CMK (cell line): Measurements from ENCODE around the gene DRG2.

Source experiments
- DNase-seq: peaks from one replicate; pipeline ENCODE4 v3.0.0-alpha.2; 2010; ENCODE audit warnings: low read depth

The DRG2 gene, protein sequence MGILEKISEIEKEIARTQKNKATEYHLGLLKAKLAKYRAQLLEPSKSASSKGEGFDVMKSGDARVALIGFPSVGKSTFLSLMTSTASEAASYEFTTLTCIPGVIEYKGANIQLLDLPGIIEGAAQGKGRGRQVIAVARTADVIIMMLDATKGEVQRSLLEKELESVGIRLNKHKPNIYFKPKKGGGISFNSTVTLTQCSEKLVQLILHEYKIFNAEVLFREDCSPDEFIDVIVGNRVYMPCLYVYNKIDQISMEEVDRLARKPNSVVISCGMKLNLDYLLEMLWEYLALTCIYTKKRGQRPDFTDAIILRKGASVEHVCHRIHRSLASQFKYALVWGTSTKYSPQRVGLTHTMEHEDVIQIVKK

DNA sequence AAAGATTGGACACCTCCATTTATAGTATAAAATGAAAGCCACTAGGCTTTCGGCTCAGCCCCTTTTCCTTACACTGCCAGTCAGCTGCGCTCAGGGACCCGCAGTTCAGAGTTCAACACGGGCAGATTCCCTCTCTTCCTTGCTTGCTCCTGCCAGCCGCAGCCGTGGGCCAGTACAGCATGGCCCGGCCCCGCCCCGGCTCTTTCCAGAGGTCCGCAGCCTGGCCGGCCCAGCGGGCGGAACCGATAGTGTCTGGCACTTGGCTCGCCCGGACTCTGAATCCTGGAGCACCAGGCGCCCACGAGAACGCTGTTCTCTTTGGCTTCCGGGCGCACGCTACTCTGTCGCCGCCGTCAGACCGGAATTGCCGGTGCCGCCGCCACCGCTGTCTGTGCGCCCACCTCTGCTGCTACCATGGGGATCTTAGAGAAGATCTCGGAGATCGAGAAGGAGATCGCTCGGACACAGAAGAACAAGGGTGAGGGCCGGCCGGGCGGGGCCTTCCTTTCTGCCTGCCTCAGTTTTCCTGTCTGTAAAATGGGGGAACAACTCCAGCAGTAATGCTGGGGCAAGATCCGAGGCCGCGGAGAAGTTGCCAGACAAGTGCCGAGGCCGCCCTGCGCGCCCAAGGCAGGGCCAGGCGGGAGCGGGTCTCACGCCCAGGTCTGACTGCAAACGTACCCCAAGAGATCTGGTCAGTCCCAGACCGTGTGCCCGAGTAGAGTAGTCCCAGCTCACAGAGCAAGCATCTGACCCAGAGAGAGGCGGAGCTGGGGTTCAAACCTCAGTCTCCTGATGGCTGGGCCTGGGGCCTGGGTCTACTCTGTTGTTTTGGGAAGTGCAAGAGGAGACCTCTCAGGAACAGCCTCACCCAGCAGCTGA is at the start of gene DRG2:
Gene DRG2, plus strand, starts transcription at position 339 of the 882 bp plus-strand sequence. Its CDS starts 76 bp downstream, at position 415.
- DNase-seq = peak; percentile 86

- no peak for DNase-seq
Observed at GRCh38 chr17:18038149-18038850, 49.4 kb upstream of the DRG2 start.

GRCh38 chr17:18038861-18039534 is 48.8 kb upstream of the DRG2 start, which contains the start of the genes ATPAF2 and GID4:
Gene ATPAF2, minus strand, starts transcription at chr17:18039168. Its CDS starts 155 bp downstream, at chr17:18039013.
Gene GID4, plus strand, starts transcription at chr17:18039408. Its CDS starts 57 bp downstream, at chr17:18039465.
- peak; percentile 99 for DNase-seq

DNA sequence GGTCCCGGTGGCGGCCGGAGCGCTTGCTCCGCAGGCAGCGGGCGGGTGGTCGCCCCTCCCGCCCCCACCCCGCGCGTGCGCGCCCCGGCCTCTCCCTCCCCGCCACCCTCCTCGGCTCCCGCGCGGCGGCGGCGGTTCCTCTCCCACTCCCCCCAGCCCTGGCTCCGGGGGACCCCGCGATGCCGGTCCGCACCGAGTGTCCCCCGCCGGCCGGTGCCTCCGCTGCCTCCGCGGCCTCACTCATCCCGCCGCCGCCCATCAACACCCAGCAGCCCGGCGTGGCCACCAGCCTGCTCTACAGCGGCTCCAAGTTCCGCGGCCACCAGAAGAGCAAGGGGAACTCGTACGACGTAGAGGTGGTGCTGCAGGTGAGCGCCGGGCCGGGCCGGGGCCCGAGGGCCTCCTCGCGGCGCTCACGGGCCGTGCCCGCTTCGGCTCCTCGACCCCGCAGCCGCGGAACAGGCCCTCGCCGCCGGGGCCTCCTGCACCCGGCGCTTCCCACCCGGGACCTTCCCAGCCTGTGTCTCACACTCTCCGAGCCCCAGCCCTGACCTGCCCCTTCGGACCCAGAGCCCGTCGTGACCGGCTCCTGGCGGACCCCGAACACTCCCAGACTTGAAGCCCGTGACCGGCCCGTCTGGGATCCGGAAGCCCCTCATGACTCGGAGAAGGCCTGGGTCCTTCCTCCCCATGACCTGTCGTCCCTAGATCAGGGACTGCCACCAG is 48.0 kb upstream of the DRG2 start:
- DNase-seq = no peak

DNA sequence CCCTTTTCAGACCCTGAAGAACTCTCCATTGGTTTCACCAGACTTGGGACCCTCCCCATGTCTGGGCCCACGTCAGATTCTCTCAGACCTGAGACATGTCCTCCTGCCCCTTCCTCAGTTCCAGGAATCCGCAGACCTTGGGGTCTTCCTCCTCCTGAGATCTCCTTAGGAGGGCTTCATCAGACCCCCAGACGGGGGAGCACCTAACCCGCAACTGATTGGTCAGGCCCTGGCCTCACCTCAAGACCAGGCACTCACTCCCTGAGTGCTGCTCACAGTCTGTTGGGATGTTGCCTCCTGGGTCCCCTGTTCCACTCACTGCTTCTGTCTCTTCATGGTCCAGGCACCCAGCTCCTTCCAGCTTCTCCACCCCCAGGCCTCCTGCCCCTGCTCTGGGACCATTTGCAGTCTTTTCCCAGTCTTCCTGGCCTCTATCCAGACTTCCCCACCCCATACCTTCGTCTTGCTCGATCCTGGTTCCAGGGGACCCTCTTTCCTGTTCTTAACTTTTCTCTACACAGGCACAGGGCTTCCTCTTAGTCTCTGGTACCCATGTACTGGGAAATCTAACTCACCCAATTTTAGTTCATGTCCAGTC is 47.4 kb upstream of the DRG2 start:
- DNase-seq = no peak

DNA sequence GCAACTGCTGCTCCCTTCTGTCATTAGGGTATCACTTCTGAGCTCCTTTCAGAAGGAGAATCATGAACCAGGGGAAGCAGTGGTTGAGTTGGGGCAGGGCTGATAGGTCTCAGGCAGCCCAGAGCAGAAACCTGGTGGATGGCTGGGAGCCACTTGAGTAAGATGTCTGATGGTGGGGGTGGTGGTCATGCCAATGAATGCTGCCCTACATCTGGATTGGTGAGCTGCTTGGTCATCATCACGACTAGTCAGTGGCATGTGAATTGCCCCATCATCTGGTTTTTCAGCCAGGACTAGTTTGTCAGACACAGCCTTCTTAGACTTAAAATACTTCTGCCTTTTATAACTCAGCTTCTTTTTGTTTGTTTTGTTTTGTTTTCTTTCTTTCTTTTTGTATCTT is 46.0 kb upstream of the DRG2 start:
- DNase-seq = no peak

DNA sequence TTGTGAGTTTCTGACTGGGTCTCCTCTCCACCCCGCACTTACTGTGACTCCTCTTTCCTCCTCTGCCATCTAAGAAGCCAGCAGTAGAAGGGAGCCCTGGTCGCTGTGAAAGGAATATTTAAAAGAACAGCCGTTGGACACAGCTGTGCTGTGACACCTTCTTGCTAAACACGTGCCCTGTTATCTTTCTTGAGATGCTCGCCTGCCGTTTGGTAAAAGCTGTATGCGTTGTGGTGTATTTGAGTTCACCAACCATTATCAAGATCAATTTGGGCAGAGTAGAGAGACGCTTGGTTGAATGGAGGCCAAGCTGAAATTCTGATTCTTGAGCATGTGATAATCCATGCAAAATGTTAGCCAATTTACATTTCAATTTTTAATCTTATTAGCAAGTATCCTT is 44.8 kb upstream of the DRG2 start:
- DNase-seq = no peak

GRCh38 chr17:18043491-18043890 is 44.3 kb upstream of the DRG2 start:
- no peak for DNase-seq

DNA sequence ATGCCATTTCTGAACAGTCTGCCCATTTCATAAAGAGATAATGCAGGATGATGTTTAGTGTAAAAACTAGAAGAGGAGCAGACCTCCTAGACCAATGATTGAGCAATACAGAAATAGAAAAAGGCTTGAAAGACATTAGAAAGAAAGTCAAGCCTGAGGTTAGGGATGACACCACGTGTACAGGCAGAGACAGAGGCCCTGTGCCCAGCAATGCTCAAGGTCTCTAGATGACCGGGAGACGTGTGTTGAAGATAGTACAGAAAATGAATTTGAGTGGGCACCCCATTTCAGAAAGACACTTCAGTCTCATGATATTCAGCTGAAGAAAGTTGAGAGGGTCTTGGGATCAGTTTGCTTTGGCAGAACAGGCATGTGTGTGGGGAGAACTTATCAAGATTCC is 43.1 kb upstream of the DRG2 start:
- no peak for DNase-seq

GRCh38 chr17:18045691-18046350 is 41.9 kb upstream of the DRG2 start:
- DNase-seq = no peak

DNA sequence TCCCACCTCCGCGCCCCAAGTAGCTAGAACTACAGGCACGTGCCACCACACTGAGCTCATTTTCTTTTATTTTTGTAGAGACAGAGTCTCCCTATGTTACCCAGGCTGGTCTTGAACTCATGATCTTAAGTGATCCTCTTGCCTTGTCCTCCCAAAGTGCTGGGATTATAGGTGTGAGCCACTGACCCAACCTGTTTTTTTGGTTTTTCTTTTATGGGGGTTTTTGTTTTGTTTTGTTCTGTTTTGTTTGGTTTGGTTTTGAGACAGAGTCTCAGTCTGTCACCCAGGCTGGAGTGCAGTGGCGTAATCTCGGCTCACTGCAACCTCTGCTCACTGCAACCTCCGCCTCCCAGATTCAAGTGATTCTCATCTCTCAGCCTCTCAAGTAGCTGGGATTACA is 32.2 kb upstream of the DRG2 start:
- no peak for DNase-seq

- no peak for DNase-seq
Observed at GRCh38 chr17:18056214-18056613, 31.5 kb upstream of the DRG2 start.

DNA sequence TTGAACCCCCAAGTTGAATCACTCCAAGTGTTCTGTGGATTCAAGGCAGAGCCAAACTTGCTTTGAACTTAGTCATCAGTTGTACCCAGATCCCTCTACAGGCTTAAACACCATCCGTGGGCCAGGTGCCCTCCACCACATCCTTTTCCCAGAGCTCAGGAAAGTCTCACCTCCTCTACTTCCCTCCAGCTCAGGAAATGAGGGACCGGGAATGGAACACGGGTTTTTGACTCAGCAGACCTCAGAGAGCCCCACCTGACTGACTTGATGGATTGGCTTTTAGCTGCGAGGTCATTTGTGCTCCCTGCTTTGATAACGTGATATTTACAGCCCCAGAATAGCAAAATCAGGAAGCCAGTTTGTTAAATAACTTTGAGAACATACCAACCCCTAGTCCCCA is 28.5 kb upstream of the DRG2 start:
- no peak for DNase-seq

GRCh38 chr17:18064053-18064452 is 23.7 kb upstream of the DRG2 start:
- no peak for DNase-seq

DNA sequence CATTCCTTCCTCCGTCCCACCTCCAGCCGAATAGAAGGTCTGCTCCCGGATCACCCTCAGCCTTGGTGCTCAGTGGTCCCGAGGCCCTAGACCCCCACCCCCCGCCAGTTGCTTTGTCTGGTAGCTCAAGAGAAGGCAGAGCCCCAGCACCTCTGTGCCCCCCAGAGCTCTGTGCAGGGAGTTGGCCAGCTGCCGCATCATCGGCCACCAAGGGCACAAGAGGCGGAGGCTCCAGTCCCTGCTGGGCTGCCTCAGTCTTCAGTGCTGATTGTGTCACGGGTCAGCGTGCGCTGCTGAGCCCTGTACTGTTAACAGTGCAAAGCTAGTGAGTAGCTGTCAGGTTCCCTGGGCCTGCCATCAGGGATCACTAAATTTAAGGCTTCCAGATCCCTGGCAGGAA is 22.2 kb upstream of the DRG2 start:
- DNase-seq = no peak

- DNase-seq = no peak
Observed at GRCh38 chr17:18066866-18067265, 20.9 kb upstream of the DRG2 start.

DNA sequence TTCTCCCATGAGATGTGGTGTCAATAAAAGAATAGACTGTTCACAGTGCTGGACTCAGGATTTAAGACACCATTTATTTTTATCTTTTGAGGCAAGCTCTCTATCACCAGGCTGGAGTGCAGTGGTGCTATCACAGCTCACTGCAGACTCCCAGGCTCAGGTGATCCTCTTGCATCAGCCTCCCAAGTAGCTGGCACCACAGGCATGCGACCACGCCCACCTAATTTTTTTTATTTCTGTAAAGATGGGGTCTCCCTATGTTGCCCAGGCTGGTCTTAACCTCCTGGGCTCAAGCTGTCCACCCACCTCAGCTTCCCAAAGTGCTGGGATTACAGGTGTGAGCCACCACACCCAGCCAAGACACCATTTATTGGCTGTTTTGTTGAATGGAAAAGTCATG is 18.6 kb upstream of the DRG2 start:
- DNase-seq = no peak

DNA sequence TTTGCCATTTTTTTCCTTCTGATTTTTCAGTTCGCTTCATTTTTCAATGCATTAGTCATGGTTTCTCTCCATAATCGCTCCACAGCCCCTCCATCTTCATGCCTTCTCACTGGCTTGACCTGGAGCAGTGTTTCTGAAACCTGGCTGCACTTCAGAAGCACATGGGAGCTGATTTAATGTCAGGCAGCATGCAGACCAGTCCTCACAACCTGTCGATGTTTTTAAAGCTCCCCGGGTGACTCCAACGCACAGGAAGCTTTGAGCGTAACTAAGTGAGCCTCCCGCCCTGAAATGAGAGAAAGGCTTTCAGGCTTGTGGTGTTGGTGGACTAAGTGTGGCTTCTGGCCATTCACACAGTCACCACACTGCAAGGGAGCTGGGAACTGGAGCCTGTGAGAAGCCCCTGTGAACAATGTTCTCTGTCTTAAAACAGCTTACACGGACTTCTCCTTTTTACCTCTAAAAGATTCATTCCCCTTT is 16.8 kb upstream of the DRG2 start:
- DNase-seq = no peak

DNA sequence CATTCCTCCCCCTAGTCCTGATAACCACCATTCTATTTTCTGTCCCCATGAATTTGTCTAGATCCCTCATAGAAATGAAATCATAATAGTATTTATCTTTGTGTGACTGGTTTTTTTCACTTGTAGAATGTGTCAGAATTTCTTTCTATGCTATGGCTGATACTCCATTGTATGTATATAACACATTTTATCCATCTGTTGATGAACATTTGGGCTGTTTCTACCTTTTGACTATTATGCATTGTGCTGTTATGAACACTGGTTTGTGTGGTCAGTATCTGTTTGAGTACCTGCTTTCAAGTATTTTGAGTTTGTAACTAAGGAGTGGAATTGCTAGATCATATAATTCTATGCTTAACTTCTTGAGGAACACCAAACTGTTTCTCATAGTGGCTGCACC is 16.0 kb upstream of the DRG2 start:
- no peak for DNase-seq
